Measurements from ENCODE around the gene HSP90AB1. TPM values are rescaled to one million over a fixed set of nuclear protein-coding genes. Genes with fewer than 3 reads are reported as not detected.

HSP90AB1 gene
- total and polyA plus RNA-seq, 2 of the 8 experiments (the other 6 are each of a cell fraction or from before 2014, with no cell fraction given) = 1,564 to 2,297 TPM

DNA sequence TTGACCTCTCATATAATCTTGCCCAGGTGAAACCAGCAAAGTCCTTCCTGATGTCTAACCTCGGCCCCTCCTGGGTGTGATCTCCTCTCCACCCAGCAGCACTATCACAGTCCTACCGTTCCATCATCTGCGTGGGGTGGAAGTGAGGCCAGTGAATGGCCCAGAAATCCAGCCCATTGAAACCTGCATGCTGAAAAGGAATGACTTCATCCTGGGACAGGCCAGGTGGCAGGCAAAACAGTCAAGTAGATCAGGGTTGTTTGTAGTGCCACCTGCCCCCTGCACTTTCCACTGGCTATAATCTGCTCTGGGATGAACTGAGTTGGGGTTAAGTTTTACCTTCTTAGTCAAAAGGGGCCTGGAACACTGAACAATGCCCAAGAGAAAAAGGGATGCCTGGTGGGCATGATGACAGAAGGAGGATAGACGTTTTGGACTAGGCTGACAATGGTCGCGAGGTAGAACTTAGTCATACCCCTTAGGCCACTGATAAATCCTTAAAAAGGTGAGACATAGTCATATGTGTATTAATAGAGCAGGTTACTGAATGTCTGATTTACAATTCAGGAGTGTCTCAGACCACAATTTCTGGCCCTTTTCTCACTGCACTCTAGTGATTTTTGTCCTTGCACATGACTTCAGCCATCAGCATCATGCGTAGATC, 8.1 kb upstream of the HSP90AB1 start:
- POLR2A ChIA-PET (ENCODE audit: partially characterized antibody) = interaction anchor here (1.0 to 21.0 kb wide), 6 partner anchors 7 to 66 kb away, joined by 3 to 581 read pairs (median 49); partner anchors contain the start of genes HSP90AB1, SLC29A1 and SLC35B2
- Histone ChIP-seq H2BK20ac (ENCODE audit: low read length) (no peak overlapping the region), H2AK5ac (ENCODE audit: low read depth, low read length) (0 out of 2 replicates have a peak overlapping the region, but pooled peaks have one; percentile 6), H3K56ac (replicated peaks; ENCODE audit: insufficient read length, low read depth, low read length) (no peak overlapping the region), H4K91ac (replicated peaks; ENCODE audit: insufficient read length, low read length) (no peak overlapping the region), H3K4ac (replicated peaks; ENCODE audit: insufficient read length, low read depth, low read length) (no peak overlapping the region), H3K36me3 (ENCODE audit: control insufficient read depth in 2 of 4, insufficient read depth in 4 of 4, low read length in 3 of 4) (peaks cover 6 to 11% (median 8%) of the 10 kb centered on the region in 4 experiments; a peak in 6 of 8 replicates), H2BK5ac (ENCODE audit: low read depth, low read length) (no peak overlapping the region), H3K27ac (ENCODE audit: low read depth, low read length) (no peak overlapping the region), H2BK12ac (ENCODE audit: low read depth, low read length) (no peak overlapping the region), H4K5ac (ENCODE audit: insufficient read length, low read depth, low read length) (no peak overlapping the region), H2BK120ac (replicated peaks; ENCODE audit: low read depth, low read length) (no peak overlapping the region), H2AFZ (ENCODE audit: low read length) (no peak overlapping the region), H3K23me2 (ENCODE audit: low read depth, low read length) (peaks cover 4% of the 10 kb centered on the region; the same call in 1 of the 2 replicates), H3K18ac (ENCODE audit: extremely low read depth, low read length) (no peak overlapping the region), H3K4me2 (ENCODE audit: insufficient read depth in 1 of 2, low read depth in 2 of 2, low read length in 2 of 2) (peak overlapping the region; percentile 25 to 84; a peak in 1 of 4 replicates), H3K9me3 (ENCODE audit: insufficient read depth in 2 of 2, low read depth in 1 of 2, low read length in 1 of 2) (no peaks in the 10 kb centered on the region), H3K27me3 (replicated peaks in 1 of 4; ENCODE audit: control insufficient read depth in 3 of 4, extremely low read depth in 1 of 4, insufficient read depth in 3 of 4, low read length in 3 of 4) (no peaks in the 10 kb centered on the region; a peak in 1 of 7 replicates), H2BK15ac (ENCODE audit: low read length) (no peak overlapping the region), H4K20me1 (replicated peaks in 1 of 2; ENCODE audit: control insufficient read depth in 1 of 2, insufficient read depth in 2 of 2, low read length in 2 of 2) (peaks cover 2% of the 10 kb centered on the region in 2 experiments), H3K9ac (replicated peaks in 1 of 4; ENCODE audit: extremely low read depth in 1 of 4, low read depth in 3 of 4, low read length in 3 of 4) (no peak overlapping the region), H3K4me1 (replicated peaks in 1 of 4; ENCODE audit: control insufficient read depth in 3 of 4, insufficient read depth in 4 of 4, low read length in 3 of 4) (peaks cover 4 to 13% (median 9%) of the 10 kb centered on the region in 4 experiments; a peak in 6 of 7 replicates), H3K23ac (ENCODE audit: insufficient read length) (no peak overlapping the region), H3K79me1 (ENCODE audit: low read depth, low read length) (no peaks in the 10 kb centered on the region), H3K4me3 (ENCODE audit: extremely low read depth in 1 of 4, insufficient read depth in 2 of 4, low read depth in 3 of 4, low read length in 4 of 4) (no peak overlapping the region), H3K79me2 (ENCODE audit: control insufficient read depth in 1 of 2, insufficient read depth in 2 of 2, low read length in 2 of 2) (no peaks in the 10 kb centered on the region), H4K8ac (ENCODE audit: extremely low read depth, insufficient read depth, low read length) (no peak overlapping the region), H3K14ac (ENCODE audit: insufficient read length) (no peak overlapping the region)
- FAIRE-seq (no peak), DNase-seq (ENCODE audit: low read depth in 1 of 2, low spot score in 2 of 2) (no peak)
- CTCF ChIA-PET (ENCODE audit: partially characterized antibody) = interaction anchor here (0.7 to 5.6 kb wide), 6 partner anchors 8 to 143 kb away, joined by 3 to 129 read pairs (median 3); partner anchors contain the start of genes HSP90AB1 and SLC29A1
- WGBS, 2 experiments (ENCODE audit: extremely low coverage in 1 of 2, insufficient coverage in 1 of 2, insufficient read length in 1 of 2, insufficient replicate concordance in 2 of 2, low coverage in 1 of 2, low lambda C conversion rate in 2 of 2, missing lambda C conversion rate in 1 of 2) = 77% methylated on average over 7 of the region's 7 CpGs; no CpG with 5 or more reads in 1 of the 2 experiments
- TF ChIP-seq POLR2A (IDR thresholded peaks at IDR 0.05; ENCODE audit: control extremely low read depth in 1 of 2, low read depth in 2 of 2, low read length in 2 of 2) (peak; percentile 38 to 40; a peak in 2 of 3 replicates), POU5F1 (IDR thresholded peaks at IDR 0.05; ENCODE audit: low read depth, low read length) (no peak), POLR2AphosphoS5 (IDR thresholded peaks at IDR 0.05; ENCODE audit: low read depth, low read length) (peak; percentile 55; the same call in 1 of the 2 replicates), RBBP5 (IDR thresholded peaks at IDR 0.05; ENCODE audit: borderline replicate concordance, low read depth, low read length) (no peak)
